ENCODE data around the gene AKR1A1. TPM values are rescaled to one million over a fixed set of nuclear protein-coding genes. Genes with fewer than 3 reads are reported as not detected.

AKR1A1 gene
- total RNA-seq, 1 experiment from 2014 or later = 119 TPM

DNA sequence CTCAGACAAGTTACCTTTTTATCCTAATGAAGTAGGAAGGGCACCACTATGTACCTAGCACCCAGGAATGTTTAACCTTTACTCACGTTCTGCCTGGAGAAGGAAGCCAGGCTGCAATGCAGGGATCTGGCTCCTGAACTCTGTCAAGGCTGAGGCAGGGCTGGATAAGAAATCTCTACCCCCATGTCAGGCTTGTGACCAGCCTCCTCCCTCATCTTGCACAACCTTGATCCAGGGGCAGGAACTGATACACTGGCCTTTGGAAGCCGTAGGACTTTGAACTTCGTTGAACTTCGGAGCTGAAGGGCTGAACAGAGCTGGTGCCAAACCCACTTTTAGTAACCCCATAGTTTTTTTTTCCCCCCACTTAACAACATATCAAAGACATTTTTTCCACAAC is 8.0 kb upstream of the AKR1A1 start:
- Histone ChIP-seq H3K36me3 (ENCODE audit: control insufficient read depth, insufficient read depth, low read length) (no peaks in the 10 kb centered on the region), H3K4me3 (ENCODE audit: low read depth, low read length) (no peak overlapping the region), H3K27me3 (replicated peaks; ENCODE audit: control insufficient read depth, insufficient read depth, low read length) (no peaks in the 10 kb centered on the region), H3K4me1 (peaks cover 10% of the 10 kb centered on the region; the same call in 1 of the 2 replicates), H3K9me3 (no peaks in the 10 kb centered on the region)
- H3K9me3 Mint-ChIP-seq (ENCODE audit: unreplicated experiment) = no peaks in the 10 kb centered on the region
- intact Hi-C loops (cut with micrococcal nuclease; ENCODE audit: unreplicated experiment) = loop anchor here (1.0 kb wide), 1 partner anchor 8 kb away; the partner anchor contains the start of gene AKR1A1
- DNase-seq = peak; percentile 64 to 78
- no TSS peak for BruUV-seq (replicated peaks)
- TF ChIP-seq, protein P1, sequence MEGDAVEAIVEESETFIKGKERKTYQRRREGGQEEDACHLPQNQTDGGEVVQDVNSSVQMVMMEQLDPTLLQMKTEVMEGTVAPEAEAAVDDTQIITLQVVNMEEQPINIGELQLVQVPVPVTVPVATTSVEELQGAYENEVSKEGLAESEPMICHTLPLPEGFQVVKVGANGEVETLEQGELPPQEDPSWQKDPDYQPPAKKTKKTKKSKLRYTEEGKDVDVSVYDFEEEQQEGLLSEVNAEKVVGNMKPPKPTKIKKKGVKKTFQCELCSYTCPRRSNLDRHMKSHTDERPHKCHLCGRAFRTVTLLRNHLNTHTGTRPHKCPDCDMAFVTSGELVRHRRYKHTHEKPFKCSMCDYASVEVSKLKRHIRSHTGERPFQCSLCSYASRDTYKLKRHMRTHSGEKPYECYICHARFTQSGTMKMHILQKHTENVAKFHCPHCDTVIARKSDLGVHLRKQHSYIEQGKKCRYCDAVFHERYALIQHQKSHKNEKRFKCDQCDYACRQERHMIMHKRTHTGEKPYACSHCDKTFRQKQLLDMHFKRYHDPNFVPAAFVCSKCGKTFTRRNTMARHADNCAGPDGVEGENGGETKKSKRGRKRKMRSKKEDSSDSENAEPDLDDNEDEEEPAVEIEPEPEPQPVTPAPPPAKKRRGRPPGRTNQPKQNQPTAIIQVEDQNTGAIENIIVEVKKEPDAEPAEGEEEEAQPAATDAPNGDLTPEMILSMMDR (IDR thresholded peaks at IDR 0.05; ENCODE audit: insufficient read depth in 1 of 2, low read depth in 1 of 2, low read length in 1 of 2, severe bottlenecking in 1 of 2, unreplicated experiment in 1 of 2) = no peak
- CTCF ChIA-PET = interaction anchor here (1.4 kb wide), 1 partner anchor 8 kb away, joined by 4 read pairs; the partner anchor contains the start of gene AKR1A1
- peaks cover 14% of the 10 kb centered on the region for H3K4me1 Mint-ChIP-seq (ENCODE audit: low read depth, unreplicated experiment)
- H3K27me3 Mint-ChIP-seq (ENCODE audit: insufficient read depth, unreplicated experiment) = no peaks in the 10 kb centered on the region
- POLR2A ChIA-PET = interaction anchor here (0.6 to 1.3 kb wide), 3 partner anchors 8 to 44 kb away, joined by 3 to 14 read pairs (median 8); partner anchors contain the start of genes AKR1A1 and PRDX1
- peaks cover 4% of the 10 kb centered on the region for H3K36me3 Mint-ChIP-seq (ENCODE audit: insufficient read depth, unreplicated experiment)
- no peak overlapping the region for H3K27ac Mint-ChIP-seq (ENCODE audit: unreplicated experiment)
- H3K4me3 Mint-ChIP-seq (ENCODE audit: unreplicated experiment) = no peak overlapping the region

DNA sequence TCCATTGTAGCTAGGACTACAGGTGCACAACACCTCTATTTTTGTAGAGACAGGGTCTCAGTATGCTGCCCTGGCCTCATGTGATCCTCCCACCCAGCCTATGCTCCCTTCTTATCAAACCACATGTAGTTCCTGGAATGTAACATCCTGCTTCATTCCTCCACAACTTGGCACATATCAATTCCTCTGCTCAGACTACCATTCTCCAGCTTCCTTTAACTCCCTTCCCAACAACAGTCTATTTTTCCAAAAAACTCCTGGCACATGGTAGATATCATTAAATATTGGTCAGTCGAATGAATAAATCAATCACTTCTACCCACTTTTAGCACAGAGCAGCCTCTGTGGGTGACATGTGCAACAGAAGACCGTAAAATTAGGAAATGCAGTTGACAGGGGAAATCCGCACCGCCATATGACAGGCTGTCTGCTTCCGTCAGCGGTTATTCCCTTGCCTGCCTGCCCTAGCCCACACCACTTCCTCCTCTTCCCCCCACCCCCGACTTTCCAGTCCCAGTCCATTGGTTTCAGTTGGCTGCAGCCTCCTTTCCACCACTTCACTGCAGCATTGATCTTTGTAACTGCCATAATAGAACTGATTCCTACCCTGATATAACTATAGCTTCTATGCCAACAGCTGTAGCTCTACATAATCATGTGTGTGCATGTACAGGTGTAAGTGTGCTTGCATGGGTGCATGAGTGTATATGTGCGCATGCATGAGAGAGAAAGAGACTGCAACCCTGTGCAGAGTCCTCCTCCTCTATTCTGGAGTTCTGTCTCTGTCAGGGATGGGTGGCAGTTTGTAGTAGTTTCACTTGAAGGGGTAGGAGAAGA is 6.8 kb upstream of the AKR1A1 start:
- H3K4me1 ChIP-seq = peaks cover 10% of the 10 kb centered on the region; the same call in 1 of the 2 replicates
- no peak overlapping the region for H3K4me3 ChIP-seq (ENCODE audit: low read depth, low read length)
- peaks cover 4% of the 10 kb centered on the region for H3K36me3 Mint-ChIP-seq (ENCODE audit: insufficient read depth, unreplicated experiment)
- ChIA-PET CTCF (no interaction called here), POLR2A (interaction anchor here (2.5 kb wide), 1 partner anchor 22 kb away, joined by 13 read pairs; the partner anchor contains the start of gene PRDX1)
- no peaks in the 10 kb centered on the region for H3K9me3 Mint-ChIP-seq (ENCODE audit: unreplicated experiment)
- intact Hi-C loops (cut with micrococcal nuclease; ENCODE audit: unreplicated experiment) = no loop called here
- H3K4me1 Mint-ChIP-seq (ENCODE audit: low read depth, unreplicated experiment) = peaks cover 14% of the 10 kb centered on the region
- BruUV-seq (replicated peaks) = no TSS peak
- H3K27ac Mint-ChIP-seq (ENCODE audit: unreplicated experiment) = no peak overlapping the region
- TF ChIP-seq, protein P1 (IDR thresholded peaks at IDR 0.05; ENCODE audit: insufficient read depth in 1 of 2, low read depth in 1 of 2, low read length in 1 of 2, severe bottlenecking in 1 of 2, unreplicated experiment in 1 of 2) = no peak
- H3K27me3 Mint-ChIP-seq (ENCODE audit: insufficient read depth, unreplicated experiment) = no peaks in the 10 kb centered on the region
- DNase-seq = no peak
- H3K27me3 ChIP-seq (replicated peaks; ENCODE audit: control insufficient read depth, insufficient read depth, low read length) = no peaks in the 10 kb centered on the region
- no peak overlapping the region for H3K4me3 Mint-ChIP-seq (ENCODE audit: unreplicated experiment)
- no peaks in the 10 kb centered on the region for H3K36me3 ChIP-seq (ENCODE audit: control insufficient read depth, insufficient read depth, low read length)
- H3K9me3 ChIP-seq = no peaks in the 10 kb centered on the region

DNA sequence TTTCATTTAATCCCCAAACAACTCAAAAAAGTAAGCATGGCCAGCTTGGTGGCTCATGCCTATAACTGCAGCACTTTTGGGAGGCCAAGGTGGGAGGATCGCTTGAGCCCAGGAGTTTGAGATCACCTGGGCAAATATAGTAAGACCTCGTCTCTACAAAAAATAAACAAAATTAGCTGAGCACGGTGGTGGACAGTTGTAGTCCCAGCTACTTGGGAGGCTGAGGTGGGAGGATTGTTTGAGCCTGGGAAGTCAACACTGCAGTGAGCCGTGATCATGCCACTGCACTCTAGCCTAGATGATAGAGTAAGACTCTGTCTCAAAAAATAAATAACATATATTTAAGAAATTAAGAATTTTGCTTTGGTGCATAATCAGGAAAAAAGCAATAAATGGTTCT is 6.1 kb upstream of the AKR1A1 start:
- intact Hi-C loops (cut with micrococcal nuclease; ENCODE audit: unreplicated experiment) = no loop called here
- H3K36me3 Mint-ChIP-seq (ENCODE audit: insufficient read depth, unreplicated experiment) = peaks cover 4% of the 10 kb centered on the region
- H3K4me3 Mint-ChIP-seq (ENCODE audit: unreplicated experiment) = no peak overlapping the region
- H3K4me3 ChIP-seq (ENCODE audit: low read depth, low read length) = no peak overlapping the region
- POLR2A ChIA-PET = interaction anchor here (2.5 kb wide), 1 partner anchor 23 kb away, joined by 13 read pairs; the partner anchor contains the start of gene PRDX1
- H3K9me3 Mint-ChIP-seq (ENCODE audit: unreplicated experiment) = no peaks in the 10 kb centered on the region
- H3K4me1 Mint-ChIP-seq (ENCODE audit: low read depth, unreplicated experiment) = peaks cover 14% of the 10 kb centered on the region
- DNase-seq = no peak
- TF ChIP-seq, protein P1 (IDR thresholded peaks at IDR 0.05; ENCODE audit: insufficient read depth in 1 of 2, low read depth in 1 of 2, low read length in 1 of 2, severe bottlenecking in 1 of 2, unreplicated experiment in 1 of 2) = no peak
- H3K36me3 ChIP-seq (ENCODE audit: control insufficient read depth, insufficient read depth, low read length) = no peaks in the 10 kb centered on the region
- H3K4me1 ChIP-seq = peaks cover 10% of the 10 kb centered on the region; the same call in 1 of the 2 replicates
- no peaks in the 10 kb centered on the region for H3K9me3 ChIP-seq
- CTCF ChIA-PET = no interaction called here
- no peaks in the 10 kb centered on the region for H3K27me3 ChIP-seq (replicated peaks; ENCODE audit: control insufficient read depth, insufficient read depth, low read length)
- H3K27ac Mint-ChIP-seq (ENCODE audit: unreplicated experiment) = no peak overlapping the region
- H3K27me3 Mint-ChIP-seq (ENCODE audit: insufficient read depth, unreplicated experiment) = no peaks in the 10 kb centered on the region
- BruUV-seq (replicated peaks) = no TSS peak
